Activated B cell treated with CpG ODN at 0.5 μM for 24 hours (primary cell): Measurements from ENCODE around the gene DUSP22. TPM values are rescaled to one million over a fixed set of nuclear protein-coding genes. Genes with fewer than 3 reads are reported as not detected.
"Not testable (repeated sequence)": the region's sequence is repeated elsewhere in the genome, so short reads cannot be mapped to it uniquely, and the experiment has no call there.

ENCODE experiments used
- ATAC-seq: fragments of 200-7000 bp; cut with Tn5 transposase; one replicate; pipeline ENCODE4 v1.10.0; 2021; ENCODE audit warnings: low read depth, mild to moderate bottlenecking, moderate library complexity
- CTCF ChIA-PET: fragments of 350-600 bp; sonication (Branson Sonifier 250); formaldehyde crosslinking; loops from one replicate; lab custom pipeline; 2021; ENCODE audit warnings: antibody characterized with exemption; lab: Charles Lee
- POLR2A ChIA-PET: fragments of 350-600 bp; sonication (Branson Sonifier 250); formaldehyde crosslinking; loops from one replicate; lab custom pipeline; 2021; ENCODE audit warnings: antibody characterized with exemption; lab: Charles Lee
- DNase-seq: peaks from one replicate; pipeline ENCODE4 v3.0.0; 2022
- H3K27ac Mint-ChIP-seq: one replicate; pipeline ENCODE4 v1.8.0; 2020; ENCODE audit warnings: mixed read lengths
- H3K27me3 Mint-ChIP-seq: one replicate; pipeline ENCODE4 v1.8.0; 2021; ENCODE audit warnings: mixed read lengths
- H3K36me3 Mint-ChIP-seq: one replicate; pipeline ENCODE4 v1.8.0; 2021; ENCODE audit warnings: low read depth, mixed read lengths
- H3K4me1 Mint-ChIP-seq: one replicate; pipeline ENCODE4 v1.8.0; 2021; ENCODE audit warnings: mixed read lengths
- H3K4me3 Mint-ChIP-seq: one replicate; pipeline ENCODE4 v1.8.0; 2020; ENCODE audit warnings: mild to moderate bottlenecking, mixed read lengths
- H3K9me3 Mint-ChIP-seq: one replicate; pipeline ENCODE4 v1.8.0; 2020; ENCODE audit warnings: mixed read lengths
- intact Hi-C: fragments of 100-400 bp; cut with micrococcal nuclease; formaldehyde crosslinking; loops from one replicate; pipeline ENCODE4 v1.15.1; 2024
- total RNA-seq: library from RNA; stranded (reverse); gene quantifications from 2 replicates; pipeline ENCODE4 v1.2.3, GENCODE V29; 2022
- TF ChIP-seq, protein P1 (sequence below): fragments of 200-600 bp; IDR thresholded peaks from one replicate; pipeline ENCODE4 v1.8.0; 2022; ENCODE audit warnings: antibody characterized with exemption, mild to moderate bottlenecking

Gene DUSP22, protein sequence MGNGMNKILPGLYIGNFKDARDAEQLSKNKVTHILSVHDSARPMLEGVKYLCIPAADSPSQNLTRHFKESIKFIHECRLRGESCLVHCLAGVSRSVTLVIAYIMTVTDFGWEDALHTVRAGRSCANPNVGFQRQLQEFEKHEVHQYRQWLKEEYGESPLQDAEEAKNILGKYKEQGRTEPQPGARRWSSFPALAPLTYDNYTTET
- total RNA-seq: 137 and 153 TPM in 2 replicates

DNA sequence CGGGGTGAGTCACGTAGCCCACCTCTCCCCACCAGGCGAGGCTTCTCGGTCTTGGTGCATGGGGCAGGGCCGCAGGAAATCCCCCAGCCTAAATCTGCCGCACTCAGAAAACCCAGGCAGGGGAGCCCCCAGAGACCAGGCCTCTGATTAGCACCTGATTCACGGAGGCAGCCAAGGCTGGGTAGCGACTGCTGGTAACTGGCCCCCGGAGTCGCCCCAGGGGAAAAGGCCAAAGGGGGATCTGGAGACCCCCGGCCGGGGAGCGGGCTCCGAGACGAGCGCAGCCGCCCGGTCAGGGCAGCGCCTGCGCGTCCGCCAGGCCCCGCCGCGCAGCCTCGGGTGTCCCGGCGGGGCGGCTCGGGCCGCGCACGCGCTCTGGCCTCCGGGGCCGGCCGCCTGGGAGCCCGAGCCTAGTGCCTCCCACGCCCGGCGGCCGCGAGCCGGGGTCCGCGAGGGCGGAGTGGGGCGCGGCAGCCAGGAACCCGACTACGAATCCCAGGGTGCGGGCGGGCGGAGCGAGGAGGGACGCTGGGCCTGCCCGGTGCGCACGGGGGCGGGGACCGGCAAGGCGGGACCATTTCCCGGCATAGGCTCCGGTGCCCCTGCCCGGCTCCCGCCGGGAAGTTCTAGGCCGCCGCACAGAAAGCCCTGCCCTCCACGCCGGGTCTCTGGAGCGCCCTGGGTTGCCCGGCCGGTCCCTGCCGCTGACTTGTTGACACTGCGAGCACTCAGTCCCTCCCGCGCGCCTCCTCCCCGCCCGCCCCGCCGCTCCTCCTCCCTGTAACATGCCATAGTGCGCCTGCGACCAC lies at the start of gene DUSP22:
Gene DUSP22, plus strand, starts transcription at position 791 of the 809 bp plus-strand sequence. CDS start 53 bp downstream, outside the sequence.
- POLR2A ChIA-PET: interaction anchor here (0.7 to 6.5 kb wide), 36 partner anchors 14 to 199 kb away, joined by 3 to 152 read pairs (median 6); partner anchors contain the start of gene IRF4
- ATAC-seq (peak; percentile 63), DNase-seq (peak; percentile 95)
- CTCF ChIA-PET: interaction anchor here (1.4 to 2.5 kb wide), 3 partner anchors 64 to 115 kb away, joined by 3 to 7 read pairs (median 7); partner anchors contain the start of gene IRF4
- Mint-ChIP-seq H3K27ac (peak within 1 kb of the TSS; percentile 93), H3K9me3 (no peaks in the 10 kb centered on the region), H3K36me3 (peaks cover 9% of the 10 kb centered on the region), H3K4me1 (peaks cover 61% of the 10 kb centered on the region), H3K4me3 (peak within 1 kb of the TSS; percentile 97), H3K27me3 (no peaks in the 10 kb centered on the region)
- TF ChIP-seq, protein P1, sequence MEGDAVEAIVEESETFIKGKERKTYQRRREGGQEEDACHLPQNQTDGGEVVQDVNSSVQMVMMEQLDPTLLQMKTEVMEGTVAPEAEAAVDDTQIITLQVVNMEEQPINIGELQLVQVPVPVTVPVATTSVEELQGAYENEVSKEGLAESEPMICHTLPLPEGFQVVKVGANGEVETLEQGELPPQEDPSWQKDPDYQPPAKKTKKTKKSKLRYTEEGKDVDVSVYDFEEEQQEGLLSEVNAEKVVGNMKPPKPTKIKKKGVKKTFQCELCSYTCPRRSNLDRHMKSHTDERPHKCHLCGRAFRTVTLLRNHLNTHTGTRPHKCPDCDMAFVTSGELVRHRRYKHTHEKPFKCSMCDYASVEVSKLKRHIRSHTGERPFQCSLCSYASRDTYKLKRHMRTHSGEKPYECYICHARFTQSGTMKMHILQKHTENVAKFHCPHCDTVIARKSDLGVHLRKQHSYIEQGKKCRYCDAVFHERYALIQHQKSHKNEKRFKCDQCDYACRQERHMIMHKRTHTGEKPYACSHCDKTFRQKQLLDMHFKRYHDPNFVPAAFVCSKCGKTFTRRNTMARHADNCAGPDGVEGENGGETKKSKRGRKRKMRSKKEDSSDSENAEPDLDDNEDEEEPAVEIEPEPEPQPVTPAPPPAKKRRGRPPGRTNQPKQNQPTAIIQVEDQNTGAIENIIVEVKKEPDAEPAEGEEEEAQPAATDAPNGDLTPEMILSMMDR: no peak
- intact Hi-C loops: loop anchor here (1.0 to 5.0 kb wide), 13 partner anchors 21 to 419 kb away; partner anchors contain the start of gene IRF4

DNA sequence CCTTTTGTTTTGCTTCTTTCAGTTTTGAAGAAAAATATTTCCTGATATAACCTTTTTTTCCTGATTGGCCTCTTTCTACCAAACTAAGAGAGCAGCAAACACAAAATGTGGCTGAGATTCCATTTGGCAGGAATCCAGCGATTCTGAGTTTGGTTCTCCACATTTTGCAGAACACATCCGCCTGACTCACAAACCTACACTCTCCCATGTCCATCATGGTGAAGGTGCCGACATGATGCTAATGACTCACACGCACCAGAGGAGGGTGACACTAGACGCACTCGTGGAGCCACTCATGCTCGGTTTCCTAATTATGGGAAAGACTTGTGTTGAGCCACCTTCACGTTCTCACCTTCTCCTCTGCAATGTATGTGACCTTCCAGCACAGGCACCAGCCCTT lies 45.9 kb upstream of the DUSP22 start:
- Mint-ChIP-seq H3K4me3 (no peak overlapping the region), H3K4me1 (peaks cover 33% of the 10 kb centered on the region), H3K27ac (no peak overlapping the region), H3K9me3 (no peaks in the 10 kb centered on the region), H3K27me3 (no peaks in the 10 kb centered on the region), H3K36me3 (no peaks in the 10 kb centered on the region)
- intact Hi-C loops: no loop called here
- no peak for DNase-seq
- ChIA-PET POLR2A (no interaction called here), CTCF (no interaction called here)
- TF ChIP-seq, protein P1: no peak
- no peak for ATAC-seq

DNA sequence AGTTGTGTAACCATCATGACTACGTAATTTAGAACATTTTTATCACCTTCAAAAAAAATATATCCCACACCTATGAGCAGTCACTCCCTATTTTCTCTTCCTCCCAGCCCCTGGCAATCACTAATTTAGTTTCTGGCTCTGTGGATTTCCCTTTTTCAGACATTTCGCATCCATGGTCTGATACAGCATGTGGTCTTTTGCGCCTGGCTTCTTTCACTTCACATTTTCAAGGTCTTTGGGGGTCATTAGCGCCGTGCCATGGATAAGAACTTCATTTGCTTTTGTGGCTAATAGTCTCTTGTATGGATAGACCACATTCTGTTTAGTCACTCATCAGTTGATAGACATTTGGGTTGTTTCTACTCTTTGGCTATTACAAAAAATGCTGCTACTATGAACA lies 44.9 kb upstream of the DUSP22 start:
- H3K9me3 Mint-ChIP-seq: no peaks in the 10 kb centered on the region
- no peak for DNase-seq
- POLR2A ChIA-PET: no interaction called here
- no peak overlapping the region for H3K4me3 Mint-ChIP-seq
- H3K27ac Mint-ChIP-seq: no peak overlapping the region
- no peaks in the 10 kb centered on the region for H3K36me3 Mint-ChIP-seq
- TF ChIP-seq, protein P1: no peak
- CTCF ChIA-PET: no interaction called here
- peaks cover 43% of the 10 kb centered on the region for H3K4me1 Mint-ChIP-seq
- ATAC-seq: no peak
- intact Hi-C loops: loop anchor here (1.0 kb wide), 1 partner anchor 13 kb away; no protein-coding TSS in a partner anchor
- no peaks in the 10 kb centered on the region for H3K27me3 Mint-ChIP-seq

DNA sequence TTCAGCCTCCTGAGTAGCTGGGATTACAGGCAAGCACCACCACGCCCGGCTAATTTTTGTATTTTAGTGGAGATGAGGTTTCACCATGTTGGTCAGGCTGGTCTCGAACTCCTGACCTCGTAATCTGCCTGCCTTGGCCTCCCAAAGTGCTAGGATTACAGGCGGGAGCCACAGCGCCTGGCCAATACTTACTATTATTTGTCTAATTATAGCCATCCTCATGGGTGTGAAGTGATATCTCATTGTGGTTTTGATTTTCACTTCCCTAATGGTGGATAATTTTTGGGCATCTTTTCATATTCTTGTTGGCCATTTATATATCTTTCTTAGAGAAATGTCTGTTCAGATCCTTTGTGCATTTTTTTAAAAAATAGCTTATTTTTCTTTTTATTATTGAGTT lies 44.2 kb upstream of the DUSP22 start:
- POLR2A ChIA-PET: interaction anchor here (1.1 to 1.8 kb wide), 2 partner anchors 44 to 145 kb away, joined by 3 to 5 read pairs; partner anchors contain the start of gene DUSP22
- intact Hi-C loops, H3K4me3 Mint-ChIP-seq, H3K36me3 Mint-ChIP-seq, H3K9me3 Mint-ChIP-seq, DNase-seq, H3K27me3 Mint-ChIP-seq, ATAC-seq, H3K27ac Mint-ChIP-seq, CTCF ChIA-PET: not testable (repeated sequence)
- peaks cover 50% of the 10 kb centered on the region for H3K4me1 Mint-ChIP-seq

DNA sequence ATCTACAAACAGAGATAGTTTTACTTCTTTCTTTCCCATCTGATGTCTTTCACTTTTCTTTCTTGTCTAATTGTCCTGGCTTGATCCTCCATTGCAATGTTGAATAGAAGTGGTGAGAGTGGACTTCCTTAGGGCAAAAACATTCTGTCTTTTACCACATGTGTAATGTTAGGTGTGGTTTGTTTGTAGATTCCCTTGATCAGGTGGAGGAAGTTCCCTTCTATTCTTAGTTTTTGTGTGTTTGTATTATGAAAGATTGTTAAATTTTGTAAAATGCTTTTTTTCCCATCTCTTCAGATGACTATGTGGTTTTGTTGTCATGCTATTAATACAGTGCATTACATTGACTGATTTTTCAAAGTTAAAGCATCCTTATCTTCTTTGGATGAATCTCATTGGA lies 41.6 kb upstream of the DUSP22 start:
- H3K4me1 Mint-ChIP-seq: peaks cover 59% of the 10 kb centered on the region
- no peaks in the 10 kb centered on the region for H3K9me3 Mint-ChIP-seq
- no peak overlapping the region for H3K27ac Mint-ChIP-seq
- POLR2A ChIA-PET: no interaction called here
- DNase-seq (no peak), ATAC-seq (no peak)
- CTCF ChIA-PET: no interaction called here
- intact Hi-C loops: no loop called here
- H3K36me3 Mint-ChIP-seq: no peaks in the 10 kb centered on the region
- no peak overlapping the region for H3K4me3 Mint-ChIP-seq
- no peaks in the 10 kb centered on the region for H3K27me3 Mint-ChIP-seq
- TF ChIP-seq, protein P1: no peak
